VCaP (cell line): Measurements from ENCODE around the gene RABGAP1.

Experiments used
- H3K27ac ChIP-seq: fragments of 450-650 bp; 2 replicates; pipeline ENCODE4 v1.5.1; 2017
- TF ChIP-seq, protein P1 (sequence below): fragments of 450-650 bp; conservative IDR thresholded peaks from 2 replicates; pipeline ENCODE4 v1.5.1; 2017; ENCODE audit warnings: mild to moderate bottlenecking, moderate library complexity

Gene RABGAP1

DNA sequence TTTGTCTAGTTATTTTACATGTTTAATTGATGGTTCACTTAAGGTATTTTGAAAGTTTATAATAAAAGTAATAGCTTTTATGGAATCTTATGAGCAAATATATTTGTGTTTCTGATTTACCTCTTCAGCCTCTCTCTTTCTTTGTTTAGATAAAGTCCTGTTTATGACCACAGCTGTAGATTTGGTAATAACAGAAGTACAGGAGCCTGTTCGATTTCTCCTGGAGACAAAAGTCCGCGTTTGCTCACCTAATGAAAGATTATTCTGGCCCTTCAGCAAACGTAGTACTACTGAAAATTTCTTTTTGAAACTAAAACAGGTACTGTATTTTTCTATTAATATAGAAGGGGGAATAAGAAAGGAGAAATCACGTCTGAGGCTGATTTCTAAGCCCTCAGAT is 57.6 kb downstream of the RABGAP1 start:
- peak overlapping the region; percentile 71 for H3K27ac ChIP-seq
- TF ChIP-seq, protein P1, sequence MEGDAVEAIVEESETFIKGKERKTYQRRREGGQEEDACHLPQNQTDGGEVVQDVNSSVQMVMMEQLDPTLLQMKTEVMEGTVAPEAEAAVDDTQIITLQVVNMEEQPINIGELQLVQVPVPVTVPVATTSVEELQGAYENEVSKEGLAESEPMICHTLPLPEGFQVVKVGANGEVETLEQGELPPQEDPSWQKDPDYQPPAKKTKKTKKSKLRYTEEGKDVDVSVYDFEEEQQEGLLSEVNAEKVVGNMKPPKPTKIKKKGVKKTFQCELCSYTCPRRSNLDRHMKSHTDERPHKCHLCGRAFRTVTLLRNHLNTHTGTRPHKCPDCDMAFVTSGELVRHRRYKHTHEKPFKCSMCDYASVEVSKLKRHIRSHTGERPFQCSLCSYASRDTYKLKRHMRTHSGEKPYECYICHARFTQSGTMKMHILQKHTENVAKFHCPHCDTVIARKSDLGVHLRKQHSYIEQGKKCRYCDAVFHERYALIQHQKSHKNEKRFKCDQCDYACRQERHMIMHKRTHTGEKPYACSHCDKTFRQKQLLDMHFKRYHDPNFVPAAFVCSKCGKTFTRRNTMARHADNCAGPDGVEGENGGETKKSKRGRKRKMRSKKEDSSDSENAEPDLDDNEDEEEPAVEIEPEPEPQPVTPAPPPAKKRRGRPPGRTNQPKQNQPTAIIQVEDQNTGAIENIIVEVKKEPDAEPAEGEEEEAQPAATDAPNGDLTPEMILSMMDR = no peak

DNA sequence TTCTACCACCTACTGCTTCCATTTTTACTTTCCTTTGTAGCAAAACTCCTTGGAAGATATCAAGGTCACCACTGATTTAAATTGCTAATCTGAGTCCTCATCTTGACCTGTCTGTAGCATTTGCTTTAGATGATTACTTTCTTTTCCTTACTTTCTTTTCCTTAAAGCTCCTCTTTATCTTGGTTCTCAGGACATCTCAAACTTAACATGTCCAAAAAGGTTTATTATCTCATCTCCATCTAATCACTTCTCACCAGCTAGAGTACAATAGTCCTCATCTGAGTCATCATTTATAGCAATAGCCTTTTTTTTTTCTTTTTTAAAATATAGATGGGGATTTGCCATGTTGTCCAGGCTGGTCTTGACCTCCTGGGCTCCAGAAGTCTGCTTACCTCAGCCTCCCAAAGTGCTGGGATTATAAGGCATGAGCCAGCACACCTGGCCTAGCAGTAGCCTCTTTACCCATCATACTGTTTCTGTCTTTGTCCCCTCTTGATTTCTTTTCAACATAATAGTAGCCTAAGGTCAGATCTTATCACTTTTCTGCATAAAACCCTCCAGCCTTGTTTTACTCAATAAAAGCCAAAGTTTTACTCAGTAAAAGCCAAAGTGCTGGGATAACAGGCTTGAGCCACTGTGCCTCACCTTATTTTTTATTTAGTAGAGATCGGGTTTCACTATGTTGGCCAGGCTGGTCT is 59.7 kb downstream of the RABGAP1 start:
- TF ChIP-seq, protein P1 = no peak
- H3K27ac ChIP-seq = peak overlapping the region; percentile 71

DNA sequence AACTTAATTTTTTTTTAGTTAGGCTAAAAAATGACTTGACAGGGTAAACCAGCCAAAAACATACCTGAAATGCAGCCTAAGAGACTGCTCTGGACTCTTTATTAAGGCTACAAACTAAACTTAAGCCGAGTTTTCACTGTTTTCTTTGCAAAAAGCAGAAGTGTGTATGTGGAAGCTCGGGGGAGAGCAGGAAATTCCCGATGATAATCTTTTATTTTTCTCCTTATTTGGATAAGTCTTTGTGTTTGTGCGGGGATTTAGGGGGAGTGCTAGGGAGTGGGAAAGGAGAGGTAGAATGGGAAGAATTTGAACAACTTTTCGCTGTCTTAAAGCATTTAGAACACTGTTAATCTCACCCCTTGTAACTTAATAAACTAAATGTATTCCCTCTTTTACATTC is 61.9 kb downstream of the RABGAP1 start:
- no peak overlapping the region for H3K27ac ChIP-seq
- TF ChIP-seq, protein P1 = no peak

DNA sequence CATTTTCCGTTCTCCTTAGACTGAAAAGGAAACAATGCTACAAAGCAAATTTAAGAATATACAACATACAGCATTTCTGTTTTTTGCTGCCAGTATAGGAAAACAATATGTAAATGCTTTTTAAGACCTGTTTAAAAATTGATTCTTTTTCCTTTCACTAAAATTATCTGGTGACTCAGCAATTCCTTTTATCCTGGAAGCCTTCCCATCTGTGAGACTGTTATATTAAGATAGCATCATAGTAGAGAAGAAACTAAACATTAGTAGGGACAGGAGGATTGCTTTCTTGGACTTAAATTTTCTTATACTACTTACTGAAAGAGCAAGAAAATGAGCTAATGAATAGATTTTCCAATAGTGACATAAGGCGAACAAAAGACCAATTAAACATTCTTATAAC is 62.6 kb downstream of the RABGAP1 start:
- TF ChIP-seq, protein P1 = no peak
- H3K27ac ChIP-seq = no peak overlapping the region

DNA sequence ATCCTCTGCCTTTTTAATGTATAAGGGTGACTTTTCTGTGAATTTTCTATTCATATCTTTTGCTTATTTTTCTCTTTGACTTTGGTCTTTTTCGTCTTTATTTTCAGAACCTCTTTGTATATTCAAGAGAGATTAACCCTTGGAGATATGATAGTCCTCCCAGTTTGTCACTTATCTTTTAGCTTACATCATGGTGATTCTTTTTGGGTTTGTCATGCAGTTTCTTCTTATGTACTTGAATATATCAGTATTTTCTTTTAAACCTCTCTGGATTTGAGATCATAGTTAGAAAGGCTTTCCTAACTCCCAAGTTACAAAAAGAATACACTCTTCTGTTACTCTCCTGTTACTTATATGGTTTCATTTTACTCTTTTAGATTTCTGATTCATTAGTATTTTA is 65.1 kb downstream of the RABGAP1 start:
- H3K27ac ChIP-seq = no peak overlapping the region
- TF ChIP-seq, protein P1 = no peak

DNA sequence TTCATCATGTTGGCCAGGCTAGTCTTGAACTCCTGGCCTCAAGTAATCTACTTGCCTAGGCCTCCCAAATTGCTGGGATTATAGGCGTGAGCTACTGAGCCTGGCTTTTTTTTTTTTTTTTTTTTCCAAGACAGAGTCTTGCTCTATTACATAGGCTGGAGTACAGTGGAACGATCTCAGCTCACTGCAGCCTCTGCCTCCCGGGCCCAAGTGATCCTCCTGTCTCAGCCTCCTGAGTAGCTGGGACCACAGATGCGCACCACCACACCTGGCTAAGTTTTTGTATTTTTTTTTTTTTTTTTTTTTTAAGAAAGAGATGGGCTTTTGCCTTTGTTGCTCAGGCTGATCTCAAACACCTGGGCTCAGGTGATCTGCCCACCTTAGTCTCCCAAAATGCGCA is 66.4 kb downstream of the RABGAP1 start:
- TF ChIP-seq, protein P1 = no peak

DNA sequence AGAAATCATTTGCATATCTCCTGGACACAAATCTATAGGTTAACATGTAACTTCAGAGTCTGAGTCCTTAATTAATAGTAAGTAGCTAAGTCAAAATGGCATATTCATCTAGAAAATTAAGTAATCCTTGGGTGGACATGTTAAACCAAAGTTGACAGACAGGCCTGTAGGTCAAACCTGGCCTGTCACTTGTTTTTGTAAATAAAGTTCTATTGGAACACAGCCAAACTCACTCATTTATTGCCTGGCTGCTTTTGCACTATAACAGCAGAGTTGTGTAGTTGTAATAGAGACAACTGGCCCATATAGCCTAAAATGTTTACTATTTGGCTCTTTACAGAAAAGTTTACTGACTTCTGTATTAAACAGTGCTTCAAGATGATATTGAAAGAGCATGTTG is 68.1 kb downstream of the RABGAP1 start:
- peak overlapping the region; percentile 30 for H3K27ac ChIP-seq
- TF ChIP-seq, protein P1 = no peak

More for the DNA sequence above, 66.4 kb downstream of the RABGAP1 start:
- no peak overlapping the region for H3K27ac ChIP-seq
